ENCODE measurements around the gene S100A9.
"Not testable (repeated sequence)": the region's sequence is repeated elsewhere in the genome, so short reads cannot be mapped to it uniquely, and the experiment has no call there.

Gene S100A9

DNA sequence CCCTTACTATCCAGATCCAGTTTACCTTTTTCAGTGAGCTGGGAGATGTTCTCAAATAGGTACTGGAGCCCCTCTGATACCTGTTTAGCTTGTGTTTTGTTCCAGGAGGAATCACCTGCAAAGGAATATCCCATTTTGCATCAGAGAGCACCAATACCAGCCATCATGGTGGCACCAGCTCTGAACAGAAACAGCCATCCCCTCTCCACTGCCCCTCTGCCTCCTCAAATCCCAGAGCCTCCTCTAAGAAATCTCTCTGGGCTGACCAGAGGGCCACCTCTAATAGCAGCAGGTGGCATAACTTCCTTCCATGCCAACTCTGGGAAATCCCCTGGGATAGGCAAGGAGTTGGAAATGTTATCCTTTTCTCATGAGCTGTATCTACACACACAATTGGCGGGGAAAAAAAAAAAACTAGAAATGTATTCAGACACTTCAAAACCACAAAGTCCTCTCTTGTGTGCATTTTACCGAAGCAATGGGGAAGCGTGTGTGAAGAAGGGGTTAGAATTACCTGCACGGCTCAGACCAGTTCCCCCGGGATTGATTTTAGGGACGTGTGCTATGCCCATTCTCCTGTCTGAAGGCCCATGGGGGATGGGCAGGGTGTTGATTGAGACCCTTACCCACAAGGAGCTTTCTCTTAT is 11.5 kb upstream of the S100A9 start:
- TF ChIP-seq, protein P1, sequence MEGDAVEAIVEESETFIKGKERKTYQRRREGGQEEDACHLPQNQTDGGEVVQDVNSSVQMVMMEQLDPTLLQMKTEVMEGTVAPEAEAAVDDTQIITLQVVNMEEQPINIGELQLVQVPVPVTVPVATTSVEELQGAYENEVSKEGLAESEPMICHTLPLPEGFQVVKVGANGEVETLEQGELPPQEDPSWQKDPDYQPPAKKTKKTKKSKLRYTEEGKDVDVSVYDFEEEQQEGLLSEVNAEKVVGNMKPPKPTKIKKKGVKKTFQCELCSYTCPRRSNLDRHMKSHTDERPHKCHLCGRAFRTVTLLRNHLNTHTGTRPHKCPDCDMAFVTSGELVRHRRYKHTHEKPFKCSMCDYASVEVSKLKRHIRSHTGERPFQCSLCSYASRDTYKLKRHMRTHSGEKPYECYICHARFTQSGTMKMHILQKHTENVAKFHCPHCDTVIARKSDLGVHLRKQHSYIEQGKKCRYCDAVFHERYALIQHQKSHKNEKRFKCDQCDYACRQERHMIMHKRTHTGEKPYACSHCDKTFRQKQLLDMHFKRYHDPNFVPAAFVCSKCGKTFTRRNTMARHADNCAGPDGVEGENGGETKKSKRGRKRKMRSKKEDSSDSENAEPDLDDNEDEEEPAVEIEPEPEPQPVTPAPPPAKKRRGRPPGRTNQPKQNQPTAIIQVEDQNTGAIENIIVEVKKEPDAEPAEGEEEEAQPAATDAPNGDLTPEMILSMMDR (IDR thresholded peaks at IDR 0.05; ENCODE audit: low read length, missing control alignments) = no peak
- H3K4me3 ChIP-seq (replicated peaks; ENCODE audit: low read depth, low read length) = no peak overlapping the region
- no peak for DNase-seq (ENCODE audit: low read depth)

DNA sequence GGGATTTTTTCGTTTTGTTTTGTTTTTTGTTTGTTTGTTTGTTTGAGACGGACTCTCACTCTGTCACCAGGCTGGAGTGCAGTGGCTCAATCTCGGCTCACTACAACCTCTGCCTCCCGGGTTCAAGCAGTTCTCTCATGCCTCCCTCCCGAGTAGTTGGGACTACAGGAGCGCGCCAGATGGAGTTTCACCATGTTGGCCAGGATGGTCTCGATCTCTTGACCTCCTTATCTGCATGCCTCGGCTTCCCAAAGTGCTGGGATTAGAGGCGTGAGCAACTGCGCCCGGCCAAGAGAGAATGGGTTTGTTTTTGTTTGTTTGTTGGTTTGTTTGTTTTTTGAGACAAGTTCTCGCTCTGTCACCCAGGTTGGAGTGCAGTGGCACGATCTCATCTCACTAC is 10.6 kb upstream of the S100A9 start:
- not testable (repeated sequence) for DNase-seq (ENCODE audit: low read depth); H3K4me3 ChIP-seq (replicated peaks; ENCODE audit: low read depth, low read length)

DNA sequence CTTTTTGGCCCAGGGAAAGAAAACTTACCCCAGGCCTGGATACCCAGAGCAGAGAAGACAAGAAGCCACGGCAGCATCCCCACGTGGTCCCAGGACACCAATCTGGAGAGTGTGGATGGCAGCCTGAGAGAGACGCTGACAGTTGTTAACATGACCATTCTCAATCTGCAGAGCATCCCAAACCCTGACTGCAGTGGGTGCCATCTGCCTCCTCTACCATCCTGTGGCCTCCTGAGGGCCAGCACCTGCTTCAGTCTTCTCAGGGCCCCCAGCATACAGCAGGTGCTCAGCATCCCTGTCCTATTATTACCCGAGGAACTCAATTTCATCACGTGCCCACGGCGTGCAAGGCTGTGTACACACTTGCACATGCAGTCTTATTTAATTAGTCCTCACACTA is 9.8 kb upstream of the S100A9 start:
- no peak overlapping the region for H3K4me3 ChIP-seq (replicated peaks; ENCODE audit: low read depth, low read length)
- TF ChIP-seq, protein P1 (IDR thresholded peaks at IDR 0.05; ENCODE audit: low read length, missing control alignments) = no peak
- DNase-seq (ENCODE audit: low read depth) = no peak

DNA sequence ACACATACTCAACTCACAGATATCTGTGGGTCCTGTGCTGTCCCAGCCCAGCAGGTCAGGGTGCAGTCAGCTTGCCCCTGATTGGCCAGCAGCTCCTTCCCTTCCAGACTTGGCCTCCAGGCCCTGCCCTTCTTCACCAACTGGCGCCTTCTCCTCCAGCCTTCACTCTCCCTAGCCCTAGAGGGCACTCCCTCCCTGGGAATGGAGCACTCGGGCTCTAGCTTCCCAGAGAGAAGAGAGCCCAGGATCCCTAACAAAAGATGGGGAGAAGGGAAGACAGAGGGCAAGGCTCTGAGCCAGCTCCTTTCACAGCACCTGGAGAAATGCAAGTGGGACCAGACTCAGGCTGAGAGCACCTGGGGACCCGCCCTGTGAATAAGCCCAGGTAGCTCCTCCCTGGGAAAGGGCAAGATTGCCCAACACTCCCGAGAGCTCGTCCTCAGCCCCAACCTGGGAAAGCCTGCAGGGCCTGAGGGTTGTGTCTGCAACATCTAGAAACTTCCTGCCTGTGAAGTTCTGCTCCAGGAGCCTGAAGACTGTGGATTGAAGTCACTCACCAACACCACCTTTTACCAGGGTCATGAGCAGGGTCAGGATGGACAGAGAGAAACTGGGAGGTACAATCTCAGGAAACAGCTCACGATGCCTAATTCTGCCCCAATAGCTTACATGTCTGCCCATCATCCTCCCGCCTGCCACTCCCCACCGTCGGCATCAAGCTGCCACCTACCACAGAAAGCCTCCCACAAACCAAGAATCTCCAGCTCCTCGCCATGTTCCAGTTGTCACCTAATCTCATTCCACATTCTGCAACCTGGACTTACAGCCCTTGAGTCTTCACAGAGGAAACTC is 8.9 kb upstream of the S100A9 start, which contains the start of gene PGLYRP4:
PGLYRP4 (minus strand) TSS at position 331 of the 852 bp plus-strand sequence. CDS start 909 bp downstream, outside the sequence.
- DNase-seq (ENCODE audit: low read depth) = no peak
- TF ChIP-seq, protein P1 (IDR thresholded peaks at IDR 0.05; ENCODE audit: low read length, missing control alignments) = no peak

DNA sequence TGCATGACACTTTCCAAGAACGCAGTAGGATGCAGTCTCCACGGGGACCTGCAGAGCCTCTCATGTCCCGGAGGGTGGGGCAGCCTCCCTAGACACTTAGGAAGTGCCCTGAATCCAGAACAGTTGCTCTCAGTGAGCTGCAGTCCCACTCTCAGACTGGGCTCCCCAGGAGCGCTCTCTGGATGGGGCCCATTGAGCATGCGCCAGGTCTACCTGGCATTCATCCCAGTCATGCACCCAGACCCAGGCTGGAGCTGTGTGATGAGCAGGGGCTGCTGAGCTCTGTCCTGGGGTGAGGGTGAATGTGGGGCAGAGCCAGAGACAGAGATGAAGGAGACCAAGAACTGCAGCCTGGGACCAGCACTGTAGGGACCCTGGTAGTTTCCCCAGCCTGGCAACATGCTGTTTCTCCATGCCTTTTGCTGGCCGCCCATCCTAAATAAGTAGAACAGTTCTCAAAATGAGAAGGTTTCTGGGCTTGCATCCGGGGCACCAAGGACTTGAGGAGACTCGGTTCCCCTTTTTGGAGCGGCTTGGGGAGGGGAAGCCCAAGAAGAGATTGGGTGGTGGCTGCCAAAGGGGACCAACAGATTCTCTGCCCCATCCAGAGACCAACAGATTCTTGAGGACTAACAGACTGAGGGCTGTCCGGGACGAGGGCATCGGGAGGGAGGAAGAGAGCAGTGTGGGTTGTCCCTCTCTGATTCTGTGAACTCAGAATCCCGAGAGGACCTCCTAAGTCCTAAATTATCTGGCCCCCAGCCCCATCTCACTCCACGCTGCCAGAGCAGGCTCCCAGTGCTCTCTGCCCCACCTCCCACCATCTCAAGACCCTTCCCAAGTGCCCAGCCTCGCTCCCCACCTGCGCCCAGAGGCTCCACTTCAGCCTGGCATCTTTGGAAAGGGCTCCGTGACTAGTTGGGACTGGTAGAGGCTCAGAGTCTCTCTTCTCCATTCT is 8.0 kb upstream of the S100A9 start:
- H3K4me3 ChIP-seq (replicated peaks; ENCODE audit: low read depth, low read length) = no peak overlapping the region
- TF ChIP-seq, protein P1 (IDR thresholded peaks at IDR 0.05; ENCODE audit: low read length, missing control alignments) = no peak
- no peak for DNase-seq (ENCODE audit: low read depth)

More for the DNA sequence above, 8.9 kb upstream of the S100A9 start, which contains the start of gene PGLYRP4:
- H3K4me3 ChIP-seq (replicated peaks; ENCODE audit: low read depth, low read length) = no peak within 1 kb of the TSS

DNA sequence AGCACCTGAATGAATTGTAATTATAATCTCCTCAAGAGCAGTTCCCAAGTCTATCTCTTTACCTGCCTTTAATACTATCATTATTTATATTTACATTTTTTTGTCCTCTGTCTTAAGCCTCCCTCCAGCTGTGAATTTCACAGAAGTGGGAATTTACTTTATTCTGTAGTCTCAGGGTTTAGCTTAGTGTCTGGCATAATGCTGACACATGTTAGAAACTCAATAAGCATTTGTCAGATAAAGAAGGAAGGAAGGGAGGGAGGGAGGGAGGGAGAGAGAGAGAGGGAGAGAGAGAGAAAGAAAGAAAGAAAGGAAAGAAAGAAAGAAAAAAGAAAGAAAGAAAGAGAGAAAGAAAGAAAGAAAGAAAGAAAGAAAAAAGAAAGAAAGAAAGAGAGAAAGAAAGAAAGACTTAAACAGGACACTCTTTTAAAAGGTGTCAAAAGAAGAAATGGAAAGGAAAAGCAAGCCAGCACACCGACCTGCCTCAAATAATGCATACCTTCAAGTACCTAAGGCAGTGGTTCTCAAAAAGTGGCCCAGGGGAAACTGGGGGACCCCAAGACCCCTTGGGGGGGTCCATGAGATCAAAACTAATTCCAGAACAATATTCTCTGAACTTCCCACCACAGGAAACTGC is 7.2 kb upstream of the S100A9 start:
- DNase-seq (ENCODE audit: low read depth) = no peak
- TF ChIP-seq, protein P1 (IDR thresholded peaks at IDR 0.05; ENCODE audit: low read length, missing control alignments) = no peak
- H3K4me3 ChIP-seq (replicated peaks; ENCODE audit: low read depth, low read length) = no peak overlapping the region
